Measurements from ENCODE around the gene STAT5B.

STAT5B gene

DNA sequence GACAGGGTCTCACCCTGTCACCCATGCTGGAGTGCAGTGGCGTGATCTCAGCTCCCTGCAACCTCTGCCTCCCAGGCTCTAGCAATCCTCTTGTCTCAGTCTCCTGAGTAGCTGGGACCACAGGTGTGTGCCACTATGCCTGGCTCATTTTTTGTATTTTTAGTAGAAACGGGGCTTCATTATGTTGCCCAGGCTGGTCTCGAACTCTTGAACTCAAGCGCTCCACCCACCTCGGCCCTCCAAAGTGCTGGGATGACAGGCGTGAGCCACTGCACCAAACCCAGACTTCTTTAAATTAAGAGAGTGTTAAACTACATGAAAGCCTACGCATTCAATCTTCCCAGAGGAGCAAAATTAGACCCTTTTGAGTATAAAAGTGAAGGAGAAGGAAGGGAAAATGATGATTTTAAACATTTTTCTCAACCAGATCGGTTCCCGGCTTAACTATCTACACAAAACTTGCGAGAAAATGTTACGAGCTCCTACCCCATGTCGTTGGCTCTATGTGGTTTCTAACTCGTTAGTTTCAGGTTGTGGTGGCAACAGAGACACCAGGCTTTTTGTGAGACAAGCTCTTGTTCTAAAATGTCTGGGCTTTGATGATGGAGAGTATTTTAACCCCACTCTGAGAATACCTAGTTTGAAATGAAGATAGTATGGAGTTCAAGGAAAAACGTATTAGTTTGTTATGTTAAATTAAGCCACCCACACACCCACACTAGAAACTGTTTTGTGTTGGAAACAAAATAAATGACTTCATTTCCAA is 26.3 kb downstream of the STAT5B start:
- no peak for ATAC-seq
- TF ChIP-seq, protein P1, sequence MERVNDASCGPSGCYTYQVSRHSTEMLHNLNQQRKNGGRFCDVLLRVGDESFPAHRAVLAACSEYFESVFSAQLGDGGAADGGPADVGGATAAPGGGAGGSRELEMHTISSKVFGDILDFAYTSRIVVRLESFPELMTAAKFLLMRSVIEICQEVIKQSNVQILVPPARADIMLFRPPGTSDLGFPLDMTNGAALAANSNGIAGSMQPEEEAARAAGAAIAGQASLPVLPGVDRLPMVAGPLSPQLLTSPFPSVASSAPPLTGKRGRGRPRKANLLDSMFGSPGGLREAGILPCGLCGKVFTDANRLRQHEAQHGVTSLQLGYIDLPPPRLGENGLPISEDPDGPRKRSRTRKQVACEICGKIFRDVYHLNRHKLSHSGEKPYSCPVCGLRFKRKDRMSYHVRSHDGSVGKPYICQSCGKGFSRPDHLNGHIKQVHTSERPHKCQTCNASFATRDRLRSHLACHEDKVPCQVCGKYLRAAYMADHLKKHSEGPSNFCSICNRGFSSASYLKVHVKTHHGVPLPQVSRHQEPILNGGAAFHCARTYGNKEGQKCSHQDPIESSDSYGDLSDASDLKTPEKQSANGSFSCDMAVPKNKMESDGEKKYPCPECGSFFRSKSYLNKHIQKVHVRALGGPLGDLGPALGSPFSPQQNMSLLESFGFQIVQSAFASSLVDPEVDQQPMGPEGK (CRISPR knock-in tag; IDR thresholded peaks at IDR 0.05; ENCODE audit: borderline replicate concordance), result no peak
- TF ChIP-seq CREB5 (CRISPR knock-in tag; IDR thresholded peaks at IDR 0.05; ENCODE audit: low read depth) (no peak), ZNF8 (CRISPR knock-in tag; IDR thresholded peaks at IDR 0.05) (no peak), ISL1 (CRISPR knock-in tag; IDR thresholded peaks at IDR 0.05) (no peak), ESRRG (CRISPR knock-in tag; IDR thresholded peaks at IDR 0.05) (no peak), CSRNP3 (CRISPR knock-in tag; IDR thresholded peaks at IDR 0.05) (no peak), ZNF70 (CRISPR knock-in tag; IDR thresholded peaks at IDR 0.05) (no peak), CSDC2 (CRISPR knock-in tag; IDR thresholded peaks at IDR 0.05) (no peak), RARB (CRISPR knock-in tag; IDR thresholded peaks at IDR 0.05) (no peak), ZFP3 (CRISPR knock-in tag; IDR thresholded peaks at IDR 0.05) (no peak), ZFP30 (CRISPR knock-in tag; IDR thresholded peaks at IDR 0.05) (no peak), POU6F1 (CRISPR knock-in tag; IDR thresholded peaks at IDR 0.05; ENCODE audit: borderline replicate concordance, low read depth) (no peak), ARNTL (CRISPR knock-in tag; IDR thresholded peaks at IDR 0.05; ENCODE audit: borderline replicate concordance, low read depth) (no peak), OSR1 (CRISPR knock-in tag; IDR thresholded peaks at IDR 0.05) (no peak), ZC3H10 (CRISPR knock-in tag; IDR thresholded peaks at IDR 0.05) (no peak), SNAI2 (CRISPR knock-in tag; IDR thresholded peaks at IDR 0.05) (no peak), GLIS3 (CRISPR knock-in tag; IDR thresholded peaks at IDR 0.05) (no peak), TOX (CRISPR knock-in tag; IDR thresholded peaks at IDR 0.05; ENCODE audit: borderline replicate concordance) (no peak), TCF4 (CRISPR knock-in tag; IDR thresholded peaks at IDR 0.05; ENCODE audit: borderline replicate concordance) (no peak)
- TF ChIP-seq, protein P2, sequence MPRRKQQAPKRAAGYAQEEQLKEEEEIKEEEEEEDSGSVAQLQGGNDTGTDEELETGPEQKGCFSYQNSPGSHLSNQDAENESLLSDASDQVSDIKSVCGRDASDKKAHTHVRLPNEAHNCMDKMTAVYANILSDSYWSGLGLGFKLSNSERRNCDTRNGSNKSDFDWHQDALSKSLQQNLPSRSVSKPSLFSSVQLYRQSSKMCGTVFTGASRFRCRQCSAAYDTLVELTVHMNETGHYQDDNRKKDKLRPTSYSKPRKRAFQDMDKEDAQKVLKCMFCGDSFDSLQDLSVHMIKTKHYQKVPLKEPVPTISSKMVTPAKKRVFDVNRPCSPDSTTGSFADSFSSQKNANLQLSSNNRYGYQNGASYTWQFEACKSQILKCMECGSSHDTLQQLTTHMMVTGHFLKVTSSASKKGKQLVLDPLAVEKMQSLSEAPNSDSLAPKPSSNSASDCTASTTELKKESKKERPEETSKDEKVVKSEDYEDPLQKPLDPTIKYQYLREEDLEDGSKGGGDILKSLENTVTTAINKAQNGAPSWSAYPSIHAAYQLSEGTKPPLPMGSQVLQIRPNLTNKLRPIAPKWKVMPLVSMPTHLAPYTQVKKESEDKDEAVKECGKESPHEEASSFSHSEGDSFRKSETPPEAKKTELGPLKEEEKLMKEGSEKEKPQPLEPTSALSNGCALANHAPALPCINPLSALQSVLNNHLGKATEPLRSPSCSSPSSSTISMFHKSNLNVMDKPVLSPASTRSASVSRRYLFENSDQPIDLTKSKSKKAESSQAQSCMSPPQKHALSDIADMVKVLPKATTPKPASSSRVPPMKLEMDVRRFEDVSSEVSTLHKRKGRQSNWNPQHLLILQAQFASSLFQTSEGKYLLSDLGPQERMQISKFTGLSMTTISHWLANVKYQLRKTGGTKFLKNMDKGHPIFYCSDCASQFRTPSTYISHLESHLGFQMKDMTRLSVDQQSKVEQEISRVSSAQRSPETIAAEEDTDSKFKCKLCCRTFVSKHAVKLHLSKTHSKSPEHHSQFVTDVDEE (CRISPR knock-in tag; IDR thresholded peaks at IDR 0.05), result no peak

GRCh38 chr17:42248351-42249179 is 27.6 kb downstream of the STAT5B start:
- no peak for TF ChIP-seq RARB (CRISPR knock-in tag; IDR thresholded peaks at IDR 0.05)
- 0 out of 2 replicates have a peak, but pooled peaks have one; percentile 24 for TF ChIP-seq ZFP3 (CRISPR knock-in tag; IDR thresholded peaks at IDR 0.05)
- peak; percentile 96 for ATAC-seq

All from SK-N-SH treated with all-trans-retinoic acid at 6 μM for 48 hours (cell line).